ENCODE data around the gene RUNX1.

DNA sequence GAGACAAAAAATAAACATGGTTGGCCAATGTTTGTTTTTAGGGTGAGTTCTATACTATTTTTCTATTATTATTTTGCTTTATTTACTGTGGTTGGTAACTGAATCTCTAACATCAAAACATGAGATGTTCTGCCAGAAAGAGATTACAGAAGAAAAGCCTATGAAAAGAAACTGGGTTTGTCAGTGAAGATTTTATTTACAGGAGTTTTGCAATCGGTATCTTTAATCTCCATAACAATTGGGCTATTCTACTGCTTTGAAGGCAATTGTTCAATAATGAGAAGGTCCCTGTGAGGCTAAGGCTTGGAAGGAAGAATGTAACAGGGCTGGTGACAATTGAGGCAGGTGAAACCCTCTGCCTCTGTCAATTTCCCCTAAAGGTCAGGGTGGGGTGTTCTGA, 224.8 kb downstream of the RUNX1 start:
- TF ChIP-seq GATA2 (IDR thresholded peaks at IDR 0.05; ENCODE audit: low read depth, low read length) (no peak), GATA3 (IDR thresholded peaks at IDR 0.05; ENCODE audit: low read depth, low read length) (no peak)
